22Rv1 (cell line): ENCODE measurements around the gene CARD11.
"Not testable (repeated sequence)": the region's sequence is repeated elsewhere in the genome, so short reads cannot be mapped to it uniquely, and the experiment has no call there.

Experiments used
- H3K27ac ChIP-seq: fragments of 450-650 bp; 2 replicates; pipeline ENCODE4 v1.5.1; 2017
- ZFX ChIP-seq: fragments of 450-650 bp; IDR thresholded peaks from 2 replicates; pipeline ENCODE4 v1.6.1; 2017; ENCODE audit warnings: antibody characterized with exemption, borderline replicate concordance
- TF ChIP-seq, protein P1 (sequence below): fragments of 450-650 bp; IDR thresholded peaks from 2 replicates; pipeline ENCODE4 v1.5.1; 2017; ENCODE audit warnings: mild to moderate bottlenecking

Gene CARD11

DNA sequence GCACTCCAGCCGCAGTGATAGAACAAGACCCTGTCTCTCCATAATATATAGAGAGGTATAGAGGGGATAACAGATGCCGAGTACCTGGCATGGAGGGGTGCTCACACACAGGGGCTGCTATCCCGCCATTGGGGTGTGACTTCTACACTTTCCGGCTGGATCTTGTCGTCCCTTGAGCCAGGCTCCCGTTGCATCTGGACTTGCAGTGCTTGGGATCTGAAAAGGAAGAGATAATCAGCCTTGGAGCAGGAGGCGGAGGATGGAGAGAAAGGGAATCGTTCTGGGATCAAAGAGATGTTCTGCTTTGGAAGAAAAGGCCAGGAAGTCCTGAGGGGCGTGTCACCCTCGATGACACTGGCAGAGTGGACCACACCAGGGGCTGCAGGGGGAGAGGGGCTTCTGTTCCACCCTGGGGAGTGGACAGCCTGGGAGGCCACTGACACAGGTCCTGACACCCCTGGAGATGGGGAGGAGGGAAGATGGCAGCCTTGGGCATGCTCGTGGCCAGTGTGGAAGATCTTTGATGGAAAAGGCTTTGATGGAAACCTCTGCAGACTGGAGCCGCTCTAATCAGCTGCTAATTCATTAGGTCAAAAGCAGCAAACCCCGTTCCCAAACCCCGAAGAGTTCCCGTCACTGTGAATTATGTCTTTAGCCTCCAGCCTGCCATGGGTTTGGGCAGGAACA is 85.1 kb downstream of the CARD11 start:
- TF ChIP-seq, protein P1, sequence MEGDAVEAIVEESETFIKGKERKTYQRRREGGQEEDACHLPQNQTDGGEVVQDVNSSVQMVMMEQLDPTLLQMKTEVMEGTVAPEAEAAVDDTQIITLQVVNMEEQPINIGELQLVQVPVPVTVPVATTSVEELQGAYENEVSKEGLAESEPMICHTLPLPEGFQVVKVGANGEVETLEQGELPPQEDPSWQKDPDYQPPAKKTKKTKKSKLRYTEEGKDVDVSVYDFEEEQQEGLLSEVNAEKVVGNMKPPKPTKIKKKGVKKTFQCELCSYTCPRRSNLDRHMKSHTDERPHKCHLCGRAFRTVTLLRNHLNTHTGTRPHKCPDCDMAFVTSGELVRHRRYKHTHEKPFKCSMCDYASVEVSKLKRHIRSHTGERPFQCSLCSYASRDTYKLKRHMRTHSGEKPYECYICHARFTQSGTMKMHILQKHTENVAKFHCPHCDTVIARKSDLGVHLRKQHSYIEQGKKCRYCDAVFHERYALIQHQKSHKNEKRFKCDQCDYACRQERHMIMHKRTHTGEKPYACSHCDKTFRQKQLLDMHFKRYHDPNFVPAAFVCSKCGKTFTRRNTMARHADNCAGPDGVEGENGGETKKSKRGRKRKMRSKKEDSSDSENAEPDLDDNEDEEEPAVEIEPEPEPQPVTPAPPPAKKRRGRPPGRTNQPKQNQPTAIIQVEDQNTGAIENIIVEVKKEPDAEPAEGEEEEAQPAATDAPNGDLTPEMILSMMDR, result no peak
- TF ChIP-seq ZFX, result no peak
- H3K27ac ChIP-seq, result no peak overlapping the region

DNA sequence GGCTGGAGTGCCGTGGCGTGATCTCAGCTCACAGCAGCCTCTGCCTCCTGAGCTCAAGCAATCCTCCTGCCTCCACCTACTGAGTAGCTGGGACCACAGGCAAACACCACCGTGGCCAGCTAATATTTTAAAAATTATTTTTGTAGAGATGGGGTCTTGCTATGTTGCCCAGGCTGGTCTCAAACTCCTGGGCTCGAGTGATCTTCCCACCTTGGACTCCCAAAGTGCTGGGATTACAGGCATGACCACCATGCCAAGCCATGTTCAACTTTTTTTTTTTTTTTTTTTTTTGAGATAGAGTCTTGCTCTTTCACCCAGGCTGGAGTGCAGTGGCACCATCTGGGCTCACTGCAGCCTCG is 86.3 kb downstream of the CARD11 start:
- not testable (repeated sequence) for H3K27ac ChIP-seq

DNA sequence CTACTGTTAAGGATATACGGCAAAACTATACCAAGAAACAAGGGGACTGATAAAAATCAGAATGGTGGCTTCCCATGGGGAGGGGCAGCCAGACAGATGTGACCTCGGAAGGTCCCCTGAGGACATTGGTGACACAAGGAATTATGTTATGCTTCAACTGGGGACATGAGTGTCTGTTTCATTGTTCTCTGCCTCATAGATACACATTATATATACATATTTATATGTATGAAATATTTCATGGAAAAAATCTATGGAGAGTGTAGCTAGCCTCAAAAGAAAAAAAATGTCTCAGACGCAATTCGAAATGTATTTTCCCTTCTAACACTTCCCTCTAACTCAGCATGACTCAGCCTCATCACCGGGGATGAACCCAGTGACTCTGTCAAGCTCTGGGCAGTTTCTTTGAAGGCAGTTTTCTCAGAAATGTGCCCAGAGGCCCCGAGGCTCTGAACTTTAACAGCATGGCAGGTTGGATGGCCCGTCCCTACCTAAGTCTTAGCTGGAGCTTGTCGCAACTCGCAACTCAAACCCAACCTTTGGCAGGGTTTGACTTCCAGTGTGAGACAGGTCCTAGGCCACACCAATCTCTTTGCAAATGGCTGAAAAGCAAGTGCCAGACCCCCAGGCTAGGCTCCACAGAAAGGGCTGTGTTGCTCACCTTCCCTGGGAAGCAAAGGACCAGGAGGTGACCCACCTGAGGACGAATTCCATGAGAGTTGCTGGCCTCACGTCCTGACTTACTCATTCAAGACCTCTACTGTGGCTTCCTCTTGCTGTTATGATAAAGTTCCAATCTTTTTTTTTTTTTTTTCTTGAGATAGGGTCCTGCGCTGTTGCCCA is 86.9 kb downstream of the CARD11 start:
- no peak overlapping the region for H3K27ac ChIP-seq

DNA sequence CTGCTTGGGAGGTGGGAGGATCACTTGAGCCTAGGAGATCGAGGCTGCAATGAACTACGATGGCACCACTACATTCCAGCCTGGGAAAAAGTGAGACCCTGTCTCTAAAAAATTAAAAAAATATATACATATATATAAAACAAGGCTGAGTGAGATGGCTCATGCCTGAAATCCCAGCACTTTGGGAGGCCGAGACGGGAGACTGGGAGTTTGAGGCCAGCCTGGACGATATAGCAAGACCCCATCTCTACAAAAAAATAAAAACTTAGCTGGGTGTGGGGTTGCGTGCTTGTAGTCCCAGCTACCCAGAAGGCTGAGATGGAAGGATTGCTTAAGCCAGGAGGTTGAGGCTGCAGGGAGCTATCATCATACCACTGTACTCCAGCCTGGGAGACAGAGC is 87.6 kb downstream of the CARD11 start:
- no peak overlapping the region for H3K27ac ChIP-seq
- TF ChIP-seq, protein P1, result no peak
- TF ChIP-seq ZFX, result no peak

More for the DNA sequence above, 86.9 kb downstream of the CARD11 start:
- TF ChIP-seq, protein P1, result no peak
- no peak for TF ChIP-seq ZFX

DNA sequence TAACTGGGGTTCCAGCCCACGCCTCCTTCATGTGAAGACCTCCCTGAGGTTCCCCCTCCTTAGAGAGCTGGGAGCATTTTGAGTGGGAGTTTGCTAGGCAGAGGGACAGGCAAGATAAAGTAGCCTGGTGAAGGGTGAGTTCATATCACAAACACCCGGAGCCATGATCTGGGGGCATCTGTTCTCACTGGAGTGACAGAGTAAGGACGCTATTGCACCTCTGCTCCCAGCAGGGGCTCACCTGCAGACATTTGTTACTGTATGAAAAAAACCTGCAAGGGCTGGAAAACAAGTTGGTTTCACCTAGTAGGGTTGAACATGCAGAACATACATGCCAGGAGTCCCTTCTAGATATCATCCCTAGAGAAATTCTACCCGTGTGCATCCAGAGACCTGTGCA is 88.4 kb downstream of the CARD11 start:
- TF ChIP-seq ZFX, result no peak
- TF ChIP-seq, protein P1, result no peak
- H3K27ac ChIP-seq, result no peak overlapping the region

DNA sequence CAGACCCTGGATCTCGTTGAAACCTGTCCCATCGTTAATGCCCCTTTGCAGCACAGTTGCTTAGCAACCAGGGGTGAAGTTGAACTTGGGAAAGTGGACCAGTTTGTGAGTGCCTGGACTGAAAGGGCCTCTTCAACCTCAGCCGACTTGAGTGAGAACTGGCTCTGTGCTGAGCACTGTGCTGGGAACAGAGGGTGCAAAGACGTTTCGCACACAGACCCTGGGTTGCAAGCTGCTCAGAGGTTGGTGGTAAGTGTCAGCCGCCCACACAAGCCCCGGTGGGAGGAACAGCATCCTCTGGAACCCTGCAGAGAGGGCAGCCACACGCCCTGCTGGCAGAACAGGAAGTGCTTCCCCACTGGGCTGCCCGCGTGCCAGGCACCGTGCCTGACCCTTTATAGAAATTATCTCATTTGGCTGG is 89.2 kb downstream of the CARD11 start:
- H3K27ac ChIP-seq, result no peak overlapping the region
- TF ChIP-seq, protein P1, result no peak
- no peak for TF ChIP-seq ZFX

DNA sequence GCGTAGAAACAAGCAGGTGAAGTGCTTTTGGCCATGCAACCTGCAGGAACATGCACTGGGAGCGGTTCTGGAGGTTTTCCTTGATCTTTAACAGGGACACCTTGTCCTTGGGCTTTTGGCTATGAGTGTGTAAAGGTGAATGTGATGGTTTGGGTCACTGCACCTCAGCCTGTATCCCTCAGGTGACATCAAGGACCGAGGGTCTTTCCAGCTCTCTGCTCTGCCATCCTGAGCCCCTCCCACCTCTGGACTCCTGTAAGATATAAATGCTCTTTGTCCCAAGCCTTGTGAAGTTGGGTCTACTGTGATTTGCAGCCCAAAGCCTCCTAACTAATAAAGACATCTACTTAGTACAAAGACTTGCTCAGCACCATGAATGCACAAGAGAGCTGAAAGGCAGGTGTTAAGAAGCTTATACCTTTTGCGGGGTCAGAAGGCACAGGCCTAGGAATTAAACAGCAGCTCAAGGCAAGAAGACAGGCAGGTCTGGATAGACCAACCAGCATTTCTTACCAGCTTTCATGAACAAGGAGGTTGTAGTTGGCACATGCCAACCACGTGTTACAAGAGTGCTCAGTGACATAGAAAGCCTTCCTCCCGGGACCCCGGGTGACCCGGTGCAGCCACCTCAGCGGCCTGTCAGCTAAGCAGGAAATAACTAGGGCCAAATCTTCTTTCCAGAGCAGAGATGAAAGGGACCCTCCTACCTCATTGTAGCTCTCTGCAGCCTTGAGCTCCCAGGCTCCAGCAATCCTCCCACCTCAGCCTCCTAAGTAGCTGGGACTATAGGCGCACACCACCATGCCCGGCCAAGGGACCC is 89.9 kb downstream of the CARD11 start:
- no peak overlapping the region for H3K27ac ChIP-seq
- no peak for TF ChIP-seq ZFX
- TF ChIP-seq, protein P1, result no peak
